HUDEP-2 (cell line): ENCODE data around the gene CRYBA1.
A peak's percentile ranks its signal among the peaks of the same experiment; 100 is the strongest.

Source experiments
- DNase-seq, 76 experiments: peaks; one replicate each; lab custom pipeline; 2025; ENCODE audit not compliant: unreplicated experiment in 76 of 76; lab: John Stamatoyannopoulos, UW

The CRYBA1 gene

DNA sequence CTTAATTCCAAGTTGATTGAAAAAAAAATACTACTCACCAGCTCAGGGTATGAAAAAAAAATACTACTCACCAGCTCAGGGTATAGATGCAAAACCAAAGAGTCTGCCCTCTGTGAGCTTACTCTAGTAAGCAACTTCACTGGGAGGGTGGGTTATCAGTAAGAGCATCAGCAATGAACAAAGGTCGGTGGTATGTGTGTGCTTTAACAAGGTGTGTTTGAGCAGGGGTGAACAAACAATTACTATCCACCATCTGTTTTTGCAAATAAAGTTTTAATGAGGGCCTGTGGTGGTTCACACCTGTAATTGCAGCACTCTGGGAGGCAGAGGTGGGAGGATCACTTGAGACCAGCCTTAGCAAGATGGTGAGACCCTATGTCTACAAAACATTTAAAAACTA is 27.3 kb downstream of the CRYBA1 start:
- no peak for DNase-seq

DNA sequence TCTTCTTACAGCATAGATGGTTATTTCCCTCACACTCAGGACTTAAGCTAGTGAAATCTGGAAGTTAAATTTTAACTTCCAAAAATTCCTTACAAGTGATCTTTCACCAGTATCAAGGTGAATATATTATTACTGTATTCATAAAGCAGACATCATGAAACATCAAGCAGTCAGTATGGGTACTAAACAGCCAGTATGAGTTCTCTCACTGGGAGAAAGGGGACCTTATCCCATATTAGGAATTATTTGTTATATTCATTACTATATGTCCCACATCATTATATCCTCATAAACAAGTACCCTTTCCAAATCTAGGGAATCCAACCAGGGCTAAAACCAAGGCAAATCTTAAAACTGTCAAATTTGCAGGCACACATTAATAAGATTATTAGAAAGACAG is 32.0 kb downstream of the CRYBA1 start:
- DNase-seq: no peak

DNA sequence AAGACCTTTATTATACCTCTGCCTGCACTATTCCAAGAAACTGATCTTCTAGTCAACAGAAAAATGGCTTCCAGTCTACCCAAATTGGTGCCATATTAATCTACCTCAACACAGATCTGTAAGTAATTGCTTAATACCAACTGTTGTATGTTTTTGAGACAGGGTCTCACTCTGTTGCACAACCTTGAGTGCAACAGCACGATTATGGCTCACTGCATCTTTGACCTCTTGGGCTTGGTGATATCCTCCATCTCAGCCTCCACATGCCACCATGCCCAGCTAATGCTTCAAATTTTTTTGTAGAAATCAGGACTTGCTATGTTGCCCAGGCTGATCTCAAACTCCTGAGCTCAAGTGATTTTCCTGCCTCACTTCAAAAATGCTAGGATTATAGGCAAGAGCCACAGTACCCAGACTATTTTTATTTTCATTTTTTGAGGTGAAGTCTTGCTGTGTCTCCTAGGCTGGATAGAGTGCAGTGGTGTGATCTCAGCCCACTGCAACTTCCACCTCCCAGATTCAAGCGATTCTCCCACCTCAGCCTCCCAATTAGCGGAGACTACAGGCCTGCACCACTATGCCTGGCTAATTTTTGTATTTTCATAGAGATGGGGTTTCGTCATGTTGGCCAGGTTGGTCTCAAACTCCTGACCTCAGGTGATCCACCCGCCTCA is 32.9 kb downstream of the CRYBA1 start:
- no peak for DNase-seq

GRCh38 chr17:29283496-29283895 is 36.8 kb downstream of the CRYBA1 start:
- no peak for DNase-seq

- DNase-seq: no peak
Observed at GRCh38 chr17:29283961-29284360, 37.3 kb downstream of the CRYBA1 start.

- no peak for DNase-seq
Observed at GRCh38 chr17:29289852-29290251, 43.2 kb downstream of the CRYBA1 start.

GRCh38 chr17:29291163-29291752 is 44.6 kb downstream of the CRYBA1 start:
- peak in 35 of 76 experiments; percentile 2 to 73 (median 43) for DNase-seq

- DNase-seq: peak in 68 of 76 experiments; percentile 7 to 72 (median 50)
Observed at GRCh38 chr17:29292071-29292991, 45.7 kb downstream of the CRYBA1 start.

DNA sequence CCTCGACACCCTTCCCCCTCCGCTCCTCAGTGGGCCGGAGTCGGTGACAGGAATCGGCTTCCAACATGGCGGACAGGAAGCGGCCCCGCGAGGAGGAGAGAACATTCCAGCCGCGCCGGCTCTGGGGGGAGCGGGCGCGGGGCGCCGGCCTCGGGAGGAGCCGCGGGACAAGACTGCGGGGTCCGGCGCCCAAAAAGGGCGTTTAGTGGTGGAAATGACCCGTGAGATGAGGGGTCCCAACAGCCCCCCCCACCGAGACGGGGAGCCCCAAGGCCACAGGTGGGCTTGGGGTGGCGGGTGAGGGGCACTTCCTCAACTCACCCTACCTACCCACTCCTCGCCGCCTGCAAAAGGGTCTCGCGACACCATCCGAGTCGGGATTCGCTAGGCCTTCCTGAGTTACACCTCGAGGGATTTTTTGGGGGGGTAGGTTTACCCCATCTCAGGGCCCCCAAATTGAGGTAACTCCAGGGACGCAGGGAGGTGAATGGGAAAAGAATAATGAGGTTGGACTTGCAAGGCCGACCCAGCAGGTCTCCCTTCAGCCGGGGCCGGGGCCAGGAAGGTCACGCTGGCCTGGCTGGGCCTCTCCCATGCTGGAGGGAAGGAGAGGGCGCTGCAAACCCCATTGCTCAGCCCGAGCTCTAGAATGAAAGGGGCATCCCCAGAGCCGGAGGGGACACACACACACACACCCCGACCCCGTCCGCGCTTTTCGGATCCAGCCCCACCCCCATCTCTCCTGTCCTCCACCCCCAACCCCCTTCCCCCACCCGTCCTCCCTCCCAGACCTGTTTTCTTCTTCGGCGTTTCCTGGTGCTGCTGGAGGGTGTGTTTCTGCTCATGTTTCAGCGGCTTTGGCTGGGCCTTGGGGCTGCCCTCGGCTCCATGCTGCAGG is 46.6 kb downstream of the CRYBA1 start:
- DNase-seq: peak in 56 of 76 experiments; percentile 2 to 68 (median 42)

- peak; percentile 62 to 98 (median 96) for DNase-seq
Observed at GRCh38 chr17:29293890-29294579, 47.4 kb downstream of the CRYBA1 start, which contains the start of gene NUFIP2. Gene NUFIP2 (minus strand): TSS chr17:29294148. CDS start chr17:29294059, 89 bp downstream.

- DNase-seq: peak in 2 of 76 experiments; percentile 36 to 54
Observed at GRCh38 chr17:29294580-29294900, 47.9 kb downstream of the CRYBA1 start.

DNA sequence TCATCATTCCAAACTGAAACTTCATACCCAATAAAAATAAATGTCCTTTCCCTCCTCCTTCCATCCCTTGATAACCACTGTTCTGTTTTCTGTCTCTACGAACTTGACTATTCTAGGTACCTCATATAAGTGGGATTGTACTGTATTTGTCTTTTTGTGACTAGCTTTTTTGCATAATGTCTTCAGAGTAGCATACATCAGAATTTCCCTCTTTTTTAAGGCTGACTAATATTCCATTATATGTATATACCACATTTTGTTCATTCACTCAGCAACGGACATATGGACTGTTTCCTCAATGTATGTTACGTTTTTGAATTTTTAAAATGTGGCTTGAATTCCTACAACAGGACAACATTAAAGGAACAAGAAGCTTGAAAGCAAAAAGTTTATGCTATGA is 48.8 kb downstream of the CRYBA1 start:
- DNase-seq: no peak

DNA sequence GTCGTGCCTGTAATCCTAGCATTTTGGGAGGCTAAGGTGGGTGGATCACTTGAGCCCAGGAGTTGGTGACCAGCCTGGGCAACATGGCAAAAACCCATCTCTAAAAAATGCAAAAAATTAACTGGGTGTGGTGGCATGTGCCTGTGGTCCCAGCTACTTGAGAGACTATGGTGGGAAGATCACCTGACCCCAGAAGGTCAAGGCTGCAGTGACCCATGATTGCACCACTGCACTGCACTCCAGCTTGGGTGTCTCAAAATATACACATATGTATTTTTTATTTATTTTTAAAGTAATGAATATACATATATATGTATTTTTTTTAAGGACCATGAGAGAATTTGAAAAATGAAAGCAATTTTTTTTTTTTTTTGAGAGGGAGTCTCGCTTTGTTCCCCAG is 52.4 kb downstream of the CRYBA1 start:
- DNase-seq: no peak

GRCh38 chr17:29303386-29303785 is 56.7 kb downstream of the CRYBA1 start:
- DNase-seq: no peak
